ENCODE data around the gene GGA3.

Gene GGA3

DNA sequence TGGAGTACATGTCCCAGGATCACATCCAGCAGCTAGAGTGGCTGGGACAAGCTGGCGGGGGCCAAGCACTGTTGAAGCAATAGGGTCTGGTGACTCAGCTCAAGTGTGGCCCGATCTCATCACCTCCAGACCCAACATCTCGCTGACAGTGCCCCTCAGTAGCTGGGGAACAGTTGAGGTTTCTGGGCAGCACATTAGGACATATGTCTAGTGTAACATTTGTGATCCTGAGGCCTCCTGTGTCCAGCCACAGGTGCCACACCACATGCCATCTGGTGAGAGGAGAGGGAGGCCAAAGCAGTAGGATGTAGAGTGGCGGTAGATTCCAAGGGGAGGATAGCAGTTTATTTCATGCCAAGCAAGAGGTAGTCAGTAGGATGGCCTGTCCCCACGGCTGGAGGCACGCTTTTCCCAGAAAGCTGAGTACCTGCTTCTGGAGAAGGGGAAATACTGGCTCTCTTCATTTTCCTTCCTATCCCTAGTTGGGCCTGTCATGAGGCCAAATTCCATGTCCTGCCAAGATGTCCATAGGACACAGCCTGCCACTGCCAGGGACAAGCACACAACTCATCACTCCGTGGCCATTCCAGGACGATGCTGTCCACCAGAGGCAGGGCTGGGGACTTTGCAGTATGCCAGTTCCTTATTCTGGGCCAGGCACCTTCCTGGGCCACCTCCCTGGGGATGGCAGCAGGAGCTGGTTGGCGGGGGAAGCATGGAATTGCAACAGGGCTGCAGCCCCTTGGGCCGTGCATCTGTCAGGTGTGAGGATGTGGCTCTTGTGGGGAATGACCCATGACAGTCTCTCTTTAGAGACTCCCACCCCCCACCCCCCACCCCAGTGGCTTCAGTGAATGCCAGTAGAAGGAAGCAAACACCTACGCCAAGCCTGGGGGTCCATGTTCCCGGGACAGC is 24.0 kb downstream of the GGA3 start:
- H3K4me3 ChIP-seq (ENCODE audit: low read depth, low read length), result no peak overlapping the region
- H3K27me3 ChIP-seq (ENCODE audit: insufficient read depth, low read depth, severe bottlenecking), result no peaks in the 10 kb centered on the region
- no peak for DNase-seq
- H3K27ac ChIP-seq, result no peak overlapping the region; the same call in 1 of the 2 replicates
- H3K36me3 ChIP-seq, result peaks cover 97% of the 10 kb centered on the region
- H3K9me3 ChIP-seq (ENCODE audit: severe bottlenecking), result no peaks in the 10 kb centered on the region
- TF ChIP-seq, protein P1, sequence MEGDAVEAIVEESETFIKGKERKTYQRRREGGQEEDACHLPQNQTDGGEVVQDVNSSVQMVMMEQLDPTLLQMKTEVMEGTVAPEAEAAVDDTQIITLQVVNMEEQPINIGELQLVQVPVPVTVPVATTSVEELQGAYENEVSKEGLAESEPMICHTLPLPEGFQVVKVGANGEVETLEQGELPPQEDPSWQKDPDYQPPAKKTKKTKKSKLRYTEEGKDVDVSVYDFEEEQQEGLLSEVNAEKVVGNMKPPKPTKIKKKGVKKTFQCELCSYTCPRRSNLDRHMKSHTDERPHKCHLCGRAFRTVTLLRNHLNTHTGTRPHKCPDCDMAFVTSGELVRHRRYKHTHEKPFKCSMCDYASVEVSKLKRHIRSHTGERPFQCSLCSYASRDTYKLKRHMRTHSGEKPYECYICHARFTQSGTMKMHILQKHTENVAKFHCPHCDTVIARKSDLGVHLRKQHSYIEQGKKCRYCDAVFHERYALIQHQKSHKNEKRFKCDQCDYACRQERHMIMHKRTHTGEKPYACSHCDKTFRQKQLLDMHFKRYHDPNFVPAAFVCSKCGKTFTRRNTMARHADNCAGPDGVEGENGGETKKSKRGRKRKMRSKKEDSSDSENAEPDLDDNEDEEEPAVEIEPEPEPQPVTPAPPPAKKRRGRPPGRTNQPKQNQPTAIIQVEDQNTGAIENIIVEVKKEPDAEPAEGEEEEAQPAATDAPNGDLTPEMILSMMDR (IDR thresholded peaks at IDR 0.05; ENCODE audit: low read depth, low read length), result no peak

- H3K27me3 ChIP-seq (ENCODE audit: insufficient read depth, low read depth, severe bottlenecking), result no peaks in the 10 kb centered on the region
- H3K36me3 ChIP-seq, result peaks cover 96% of the 10 kb centered on the region
- H3K27ac ChIP-seq, result no peak overlapping the region
- no peaks in the 10 kb centered on the region for H3K9me3 ChIP-seq (ENCODE audit: severe bottlenecking)
- no peak overlapping the region for H3K4me3 ChIP-seq (ENCODE audit: low read depth, low read length)
- TF ChIP-seq, protein P1 (IDR thresholded peaks at IDR 0.05; ENCODE audit: low read depth, low read length), result no peak
- DNase-seq, result no peak
Observed at GRCh38 chr17:75232786-75233185, 28.6 kb downstream of the GGA3 start.

- Histone ChIP-seq H3K36me3 (peaks cover 92% of the 10 kb centered on the region), H3K9me3 (ENCODE audit: severe bottlenecking) (no peaks in the 10 kb centered on the region), H3K4me3 (ENCODE audit: low read depth, low read length) (no peak overlapping the region), H3K27me3 (ENCODE audit: insufficient read depth, low read depth, severe bottlenecking) (no peaks in the 10 kb centered on the region), H3K27ac (no peak overlapping the region)
- TF ChIP-seq, protein P1 (IDR thresholded peaks at IDR 0.05; ENCODE audit: low read depth, low read length), result no peak
- no peak for DNase-seq
Observed at GRCh38 chr17:75231741-75232464, 29.5 kb downstream of the GGA3 start.

DNA sequence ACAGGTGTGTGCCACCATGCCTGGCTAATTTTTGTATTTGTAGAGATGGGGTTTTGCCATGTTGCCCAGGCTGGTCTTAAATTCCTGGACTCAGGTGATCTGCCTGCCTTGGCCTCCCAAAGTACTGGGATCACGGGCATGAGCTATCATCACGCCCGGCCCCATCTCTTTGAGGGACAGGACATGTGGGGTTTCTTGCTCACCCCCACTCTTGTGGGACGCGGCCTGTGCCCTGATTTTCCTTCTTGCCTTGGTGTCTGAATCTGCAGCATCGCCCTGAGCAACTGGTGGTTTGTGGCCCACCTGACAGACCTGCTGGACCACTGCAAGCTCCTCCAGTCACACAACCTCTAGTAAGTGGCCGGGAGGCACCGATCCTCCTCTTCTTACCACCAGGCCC is 30.3 kb downstream of the GGA3 start:
- Histone ChIP-seq H3K9me3 (ENCODE audit: severe bottlenecking) (no peaks in the 10 kb centered on the region), H3K4me3 (ENCODE audit: low read depth, low read length) (no peak overlapping the region), H3K36me3 (peaks cover 92% of the 10 kb centered on the region), H3K27ac (no peak overlapping the region), H3K27me3 (ENCODE audit: insufficient read depth, low read depth, severe bottlenecking) (no peaks in the 10 kb centered on the region)
- DNase-seq, result no peak
- TF ChIP-seq, protein P1 (IDR thresholded peaks at IDR 0.05; ENCODE audit: low read depth, low read length), result no peak

DNA sequence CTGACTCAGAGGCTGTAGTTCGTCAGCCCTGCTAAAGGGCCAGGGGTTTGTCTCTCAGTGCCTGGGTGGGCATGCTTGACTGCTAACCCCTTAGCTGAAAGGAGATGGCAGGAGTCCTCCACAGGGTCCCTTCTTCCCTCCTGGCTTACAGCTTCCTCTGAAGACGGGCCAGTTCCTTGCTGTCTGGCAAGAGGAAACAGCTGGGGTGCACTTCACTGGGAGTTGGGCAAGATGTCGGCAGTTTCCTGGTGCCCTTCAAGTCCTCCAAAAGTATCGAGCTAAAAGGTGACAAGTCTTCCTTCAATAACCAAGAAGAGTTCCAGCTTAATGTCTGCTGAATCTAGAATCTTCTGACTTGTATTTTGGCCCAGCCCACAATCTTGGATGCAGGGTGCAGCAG is 32.6 kb downstream of the GGA3 start:
- DNase-seq, result no peak
- Histone ChIP-seq H3K4me3 (ENCODE audit: low read depth, low read length) (no peak overlapping the region), H3K27me3 (ENCODE audit: insufficient read depth, low read depth, severe bottlenecking) (no peaks in the 10 kb centered on the region), H3K9me3 (ENCODE audit: severe bottlenecking) (no peaks in the 10 kb centered on the region), H3K27ac (no peak overlapping the region), H3K36me3 (peaks cover 92% of the 10 kb centered on the region)
- TF ChIP-seq, protein P1 (IDR thresholded peaks at IDR 0.05; ENCODE audit: low read depth, low read length), result no peak

Data from WERI-Rb-1 (cell line).